WTC11 (cell line): ENCODE measurements around the gene NEURL1B.

ENCODE experiments used
- ATF6 ChIP-seq: sonication (generic); formaldehyde crosslinking; IDR thresholded peaks from 2 replicates; pipeline ENCODE4 v1.8.1; 2023; ENCODE audit warnings: mild to moderate bottlenecking, missing genetic modification reagents
- CTCF ChIP-seq: fragments of 200-600 bp; IDR thresholded peaks from 2 replicates; pipeline ENCODE4 v1.8.0; 2022; ENCODE audit warnings: antibody characterized with exemption
- GTF2I ChIP-seq: fragments of 250-450 bp; sonication (Bioruptor Pico); conservative IDR thresholded peaks from 2 replicates; pipeline ENCODE4 v1.4.0; 2021; ENCODE audit warnings: mild to moderate bottlenecking
- HMGXB4 ChIP-seq: sonication (generic); formaldehyde crosslinking; IDR thresholded peaks from 2 replicates; pipeline ENCODE4 v1.8.1; 2023; ENCODE audit warnings: mild to moderate bottlenecking, moderate library complexity, missing genetic modification reagents
- KAT7 ChIP-seq: sonication (generic); formaldehyde crosslinking; IDR thresholded peaks from 2 replicates; pipeline ENCODE4 v1.8.1; 2023; ENCODE audit warnings: missing genetic modification reagents, mild to moderate bottlenecking, borderline replicate concordance
- SP1 ChIP-seq: sonication (generic); formaldehyde crosslinking; conservative IDR thresholded peaks from 2 replicates; pipeline ENCODE4 v1.8.1; 2022; ENCODE audit warnings: missing genetic modification reagents
- TP53 ChIP-seq: sonication (generic); formaldehyde crosslinking; IDR thresholded peaks from 2 replicates; pipeline ENCODE4 v1.8.1; 2023; ENCODE audit warnings: mild to moderate bottlenecking, missing genetic modification reagents
- ZNF232 ChIP-seq: sonication (generic); formaldehyde crosslinking; IDR thresholded peaks from 2 replicates; pipeline ENCODE4 v1.8.0; 2022; ENCODE audit warnings: mild to moderate bottlenecking, missing genetic modification reagents

DNA sequence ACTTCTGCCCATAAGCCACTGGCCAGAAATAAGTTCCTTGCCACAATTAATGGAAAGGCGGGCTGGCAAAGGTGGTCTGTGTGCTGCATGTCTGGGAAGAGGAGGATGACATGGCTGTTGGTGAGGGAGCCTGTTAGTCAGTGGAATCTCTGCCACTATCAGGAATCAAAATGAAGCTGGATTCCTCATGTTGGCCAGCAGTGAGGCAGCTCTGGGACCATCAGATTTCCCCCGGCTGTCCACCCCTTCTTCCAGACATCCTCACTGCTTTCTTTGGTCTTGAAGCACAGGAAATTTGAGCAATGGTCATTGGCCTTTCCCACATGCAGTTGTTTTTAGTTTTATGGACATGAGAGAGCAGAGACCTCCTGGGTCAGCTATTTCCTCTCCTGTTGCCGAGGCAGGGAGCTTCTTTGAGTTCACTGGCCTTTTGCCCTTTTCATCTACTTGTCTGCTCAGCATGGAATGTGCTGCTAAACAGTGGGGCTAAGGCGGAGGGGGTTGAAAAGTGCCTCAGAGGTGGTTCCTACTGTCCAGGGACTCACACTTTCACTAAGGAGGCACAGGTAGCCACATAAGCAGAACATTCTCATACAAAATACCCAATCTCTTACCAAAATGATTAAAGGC lies 34.8 kb upstream of the NEURL1B start:
- TF ChIP-seq CTCF (no peak), ZNF232 (no peak), KAT7 (CRISPR knock-in tag) (no peak), ATF6 (CRISPR knock-in tag) (no peak), HMGXB4 (no peak), GTF2I (CRISPR knock-in tag) (no peak), SP1 (CRISPR knock-in tag) (no peak), TP53 (CRISPR knock-in tag) (no peak)
